Measurements from ENCODE around the gene ELF4.

ELF4 gene

GRCh38 chrX:130085551-130086446 is 24.5 kb downstream of the ELF4 start:
- in situ Hi-C loops (cut with MboI; ENCODE audit: low sequenced_read_pairs): no loop called here

- in situ Hi-C loops (cut with MboI; ENCODE audit: low sequenced_read_pairs): no loop called here
Measured at GRCh38 chrX:130084631-130085237, 25.6 kb downstream of the ELF4 start.

GRCh38 chrX:130083656-130084382 is 26.5 kb downstream of the ELF4 start:
- in situ Hi-C loops (cut with MboI; ENCODE audit: low sequenced_read_pairs): no loop called here

GRCh38 chrX:130083107-130083490 is 27.2 kb downstream of the ELF4 start:
- in situ Hi-C loops (cut with MboI; ENCODE audit: low sequenced_read_pairs): no loop called here

GRCh38 chrX:130082244-130083106 is 27.8 kb downstream of the ELF4 start:
- in situ Hi-C loops (cut with MboI; ENCODE audit: low sequenced_read_pairs): no loop called here

- in situ Hi-C loops (cut with MboI; ENCODE audit: low sequenced_read_pairs): no loop called here
Measured at GRCh38 chrX:130081421-130082045, 28.8 kb downstream of the ELF4 start.

- in situ Hi-C loops (cut with MboI; ENCODE audit: low sequenced_read_pairs): no loop called here
Measured at GRCh38 chrX:130080791-130081367, 29.4 kb downstream of the ELF4 start.

GRCh38 chrX:130079824-130080406 is 30.4 kb downstream of the ELF4 start:
- in situ Hi-C loops (cut with MboI; ENCODE audit: low sequenced_read_pairs): no loop called here

- in situ Hi-C loops (cut with MboI; ENCODE audit: low sequenced_read_pairs): no loop called here
Measured at GRCh38 chrX:130075777-130076176, 34.5 kb downstream of the ELF4 start.

GRCh38 chrX:130072345-130072740 is 38.0 kb downstream of the ELF4 start:
- in situ Hi-C loops (cut with MboI; ENCODE audit: low sequenced_read_pairs): loop anchor here (25.0 kb wide), 1 partner anchor 460 kb away; no protein-coding TSS in a partner anchor

- in situ Hi-C loops (cut with MboI; ENCODE audit: low sequenced_read_pairs): loop anchor here (25.0 kb wide), 1 partner anchor 459 kb away; no protein-coding TSS in a partner anchor
Measured at GRCh38 chrX:130071611-130072344, 38.5 kb downstream of the ELF4 start.

- in situ Hi-C loops (cut with MboI; ENCODE audit: low sequenced_read_pairs): loop anchor here (25.0 kb wide), 1 partner anchor 455 kb away; no protein-coding TSS in a partner anchor
Measured at GRCh38 chrX:130066975-130067615, 43.2 kb downstream of the ELF4 start.

GRCh38 chrX:130060122-130061069 is 49.9 kb downstream of the ELF4 start:
- in situ Hi-C loops (cut with MboI; ENCODE audit: low sequenced_read_pairs): loop anchor here (25.0 kb wide), 1 partner anchor 448 kb away; no protein-coding TSS in a partner anchor

- in situ Hi-C loops (cut with MboI; ENCODE audit: low sequenced_read_pairs): loop anchor here (25.0 kb wide), 1 partner anchor 446 kb away; no protein-coding TSS in a partner anchor
Measured at GRCh38 chrX:130058652-130059051, 51.6 kb downstream of the ELF4 start.

- in situ Hi-C loops (cut with MboI; ENCODE audit: low sequenced_read_pairs): loop anchor here (25.0 kb wide), 1 partner anchor 445 kb away; no protein-coding TSS in a partner anchor
Measured at GRCh38 chrX:130057209-130057608, 53.1 kb downstream of the ELF4 start.

- in situ Hi-C loops (cut with MboI; ENCODE audit: low sequenced_read_pairs): loop anchor here (25.0 kb wide), 1 partner anchor 444 kb away; no protein-coding TSS in a partner anchor
Measured at GRCh38 chrX:130055899-130056298, 54.4 kb downstream of the ELF4 start.

GRCh38 chrX:130055103-130055502 is 55.2 kb downstream of the ELF4 start:
- in situ Hi-C loops (cut with MboI; ENCODE audit: low sequenced_read_pairs): loop anchor here (25.0 kb wide), 1 partner anchor 443 kb away; no protein-coding TSS in a partner anchor

All from HL-60/S4 treated with phorbol 12-myristate 13-acetate at 8.2 ng/mL for 4 days and 3 days (cell line).